HG02973 (cell line): Measurements from ENCODE around the gene FCHSD2.

Source experiments
- ATAC-seq: cut with Tn5 transposase; IDR thresholded peaks from one replicate; pipeline ENCODE4 v1.9.1; 2021; ENCODE audit warnings: moderate library complexity; ENCODE audit not compliant: unreplicated experiment

FCHSD2 gene

DNA sequence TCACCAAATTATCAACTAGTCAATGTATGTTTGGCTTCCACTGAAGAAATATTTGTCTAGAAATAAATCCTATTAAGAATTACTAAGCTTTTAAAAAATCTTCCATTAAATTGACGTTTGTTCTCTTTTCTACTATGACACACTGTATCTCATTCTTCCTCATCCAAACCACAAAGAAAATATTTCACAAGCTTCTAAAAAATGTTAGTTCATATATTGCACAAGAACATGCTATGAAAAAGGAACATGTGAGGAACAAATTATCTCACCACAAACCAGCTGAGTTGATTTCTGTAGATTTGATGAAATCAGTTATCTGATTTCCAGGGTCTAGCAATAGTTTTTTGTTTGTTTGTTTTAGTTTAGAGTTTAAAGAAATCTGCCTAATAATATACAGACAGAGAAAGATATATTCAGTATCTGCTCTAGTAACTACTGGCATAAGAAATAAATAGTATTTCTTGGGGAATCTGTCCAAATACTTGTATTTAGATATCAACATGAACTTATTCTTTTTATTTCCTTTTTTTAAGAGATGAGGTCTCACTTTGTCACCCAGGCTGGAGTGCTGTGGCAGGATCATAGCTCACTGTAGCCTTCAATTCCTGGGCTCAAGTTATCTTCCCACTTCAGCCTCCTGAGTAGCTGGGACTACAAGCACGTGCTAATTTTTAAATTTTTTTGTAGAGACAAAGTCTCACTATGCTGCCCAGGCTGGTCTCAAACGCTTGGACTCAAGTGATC, 166.2 kb downstream of the FCHSD2 start:
- no peak for ATAC-seq

DNA sequence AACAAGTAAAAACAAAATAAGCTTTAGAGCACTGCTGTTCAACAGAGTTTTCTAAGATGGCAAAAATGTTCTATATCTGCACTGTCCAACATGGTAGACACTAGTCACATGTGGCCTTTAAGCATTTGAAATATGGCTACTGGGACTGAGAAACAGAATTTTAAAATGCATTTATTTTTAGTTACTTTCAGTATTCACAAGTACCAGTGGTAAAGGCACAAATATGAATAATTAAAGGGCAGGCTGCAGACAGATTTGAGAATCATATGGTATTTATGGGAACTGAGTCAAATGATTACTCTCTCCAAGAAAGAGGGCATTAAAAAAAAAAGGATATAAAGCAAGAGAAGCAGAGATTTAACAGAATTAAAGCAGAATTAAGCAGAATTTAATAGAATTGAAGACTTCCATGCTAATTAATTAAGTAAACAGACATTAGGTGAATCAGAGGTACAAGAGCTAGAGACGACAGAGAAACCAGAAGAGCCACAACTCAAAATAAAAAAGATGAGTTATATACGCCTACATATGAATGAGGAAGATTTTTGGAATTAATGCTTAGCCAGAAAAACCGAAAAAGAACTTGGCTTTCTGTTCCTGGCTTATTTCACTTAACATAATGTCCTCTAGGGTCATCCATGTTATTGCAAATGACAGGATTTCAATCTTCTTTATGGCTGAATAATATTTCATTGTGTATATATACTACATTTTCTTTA, 167.5 kb downstream of the FCHSD2 start:
- no peak for ATAC-seq

DNA sequence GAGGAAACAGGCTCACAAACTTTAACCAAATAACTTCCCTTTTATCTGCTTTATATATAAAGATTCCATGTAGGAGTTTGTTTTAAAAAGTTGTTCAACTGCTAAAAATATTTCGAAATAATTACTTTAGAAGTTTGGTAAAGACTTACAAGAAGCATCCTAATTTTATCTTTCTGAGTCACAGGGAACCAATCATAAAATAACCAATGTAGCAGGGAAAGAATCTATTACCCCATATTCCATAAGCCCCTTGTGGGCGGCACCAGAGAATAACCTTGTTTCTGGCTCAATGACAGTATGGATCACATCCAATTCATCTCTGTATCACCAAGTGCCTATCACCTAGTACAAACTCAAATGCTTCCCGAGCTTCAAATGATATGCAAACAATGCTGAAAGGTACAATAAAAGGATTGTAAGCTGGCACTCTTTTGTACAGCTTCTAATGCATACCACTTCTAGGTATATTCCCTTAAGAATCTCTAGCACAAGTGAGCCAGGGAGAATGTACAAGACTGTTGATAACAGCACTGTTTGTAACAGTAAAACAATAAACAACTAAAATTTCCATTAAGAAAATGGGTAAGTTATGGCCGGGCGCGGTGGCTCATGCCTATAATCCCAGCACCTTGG, 169.5 kb downstream of the FCHSD2 start:
- no peak for ATAC-seq

DNA sequence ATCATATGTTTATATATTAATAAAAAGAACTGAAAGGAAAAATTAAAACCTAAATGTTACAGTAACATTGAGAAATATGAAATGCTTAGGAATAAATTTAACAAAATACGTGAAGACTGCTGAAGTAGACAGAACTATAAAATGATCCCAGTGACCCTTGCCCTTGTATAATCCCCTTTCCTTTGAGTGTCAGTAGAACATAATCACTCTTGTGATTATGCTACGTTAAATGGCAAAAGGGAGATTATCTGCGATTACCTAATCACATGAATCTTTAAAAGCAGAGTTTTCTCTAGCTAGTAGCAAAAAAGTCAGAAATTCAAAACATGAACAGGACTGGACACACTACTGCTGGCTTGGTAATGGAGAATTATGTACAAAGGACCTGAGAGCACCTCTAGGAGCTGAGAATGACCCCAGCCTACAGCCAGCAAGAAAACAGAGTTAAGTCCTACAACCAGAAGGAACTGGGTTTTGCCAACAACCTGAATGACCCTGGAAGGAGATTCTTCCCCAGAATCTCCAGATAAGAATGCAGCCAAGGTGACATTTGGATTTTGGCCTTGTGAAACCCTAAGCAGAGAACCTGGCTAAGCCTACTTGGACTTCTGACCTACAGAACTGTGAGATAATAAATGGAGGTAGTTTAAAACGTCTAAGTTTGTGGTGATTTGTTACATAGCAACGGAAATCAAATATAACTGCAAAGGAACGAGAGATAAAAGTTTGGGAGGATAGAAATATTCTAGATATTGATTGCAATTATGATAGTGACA, 170.7 kb downstream of the FCHSD2 start:
- ATAC-seq: no peak

DNA sequence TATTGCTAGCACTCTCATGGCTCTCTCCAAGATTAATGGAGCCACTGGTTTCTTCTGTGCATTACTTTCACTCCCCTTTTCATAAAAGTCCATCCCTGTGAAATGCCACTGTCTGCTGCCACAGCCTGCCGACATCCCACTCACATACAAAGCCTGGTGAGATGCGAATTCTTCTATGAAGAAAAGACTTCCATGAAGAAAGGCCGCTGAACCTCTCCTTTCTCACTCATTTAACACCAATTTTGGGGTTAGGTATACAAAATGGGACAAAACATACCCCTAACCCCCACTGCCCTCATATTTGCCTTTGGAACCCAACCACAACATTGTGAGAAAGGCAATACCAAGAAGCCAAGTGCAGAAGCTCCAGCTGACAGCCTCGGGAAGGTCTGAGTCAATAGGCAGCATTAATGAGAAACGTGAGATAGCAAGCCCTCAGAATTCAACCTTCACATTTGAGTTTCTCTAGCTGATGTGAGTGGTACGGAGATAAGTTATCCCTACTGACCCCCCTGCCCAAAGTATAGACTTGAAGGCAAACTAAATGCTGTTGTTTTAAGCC, 171.5 kb downstream of the FCHSD2 start:
- no peak for ATAC-seq

DNA sequence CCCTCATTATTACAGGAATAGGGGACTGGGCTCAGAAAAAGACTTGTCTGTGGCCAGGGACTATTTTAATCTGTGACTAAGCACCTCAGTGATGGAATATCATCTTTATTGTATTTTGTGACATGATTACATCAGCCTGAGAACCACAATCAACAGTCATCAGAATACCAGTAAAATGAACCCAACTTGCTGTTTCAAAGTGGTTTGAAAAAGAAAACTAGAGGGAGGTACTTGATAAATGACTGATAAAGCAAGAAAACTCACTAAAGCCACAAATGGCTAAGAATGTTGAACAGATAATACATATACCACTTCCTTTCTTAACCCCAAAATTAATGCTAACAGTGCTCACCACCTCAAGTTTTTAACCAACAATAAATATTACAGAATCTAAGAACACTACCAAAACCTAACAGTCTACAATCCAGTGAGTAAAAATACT, 172.2 kb downstream of the FCHSD2 start:
- ATAC-seq: peak; percentile 56

DNA sequence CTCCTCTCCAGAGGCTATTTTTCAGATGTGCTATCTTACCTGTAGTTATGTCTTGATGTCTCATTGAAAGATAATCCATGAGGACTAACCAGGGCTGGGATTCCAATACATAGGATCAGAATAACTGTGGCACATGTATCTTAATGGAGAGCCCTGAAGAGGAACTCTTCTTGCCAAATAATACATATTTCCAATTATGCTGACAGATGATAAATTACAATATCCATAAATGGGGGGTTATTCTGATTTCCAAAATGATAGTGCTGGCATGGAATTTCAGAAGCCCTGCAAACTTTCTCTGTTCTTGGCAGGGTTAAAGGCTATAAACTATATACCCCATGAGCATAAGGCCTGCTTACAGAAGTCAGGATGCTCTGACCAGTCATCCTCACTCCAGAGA, 173.7 kb downstream of the FCHSD2 start:
- no peak for ATAC-seq

DNA sequence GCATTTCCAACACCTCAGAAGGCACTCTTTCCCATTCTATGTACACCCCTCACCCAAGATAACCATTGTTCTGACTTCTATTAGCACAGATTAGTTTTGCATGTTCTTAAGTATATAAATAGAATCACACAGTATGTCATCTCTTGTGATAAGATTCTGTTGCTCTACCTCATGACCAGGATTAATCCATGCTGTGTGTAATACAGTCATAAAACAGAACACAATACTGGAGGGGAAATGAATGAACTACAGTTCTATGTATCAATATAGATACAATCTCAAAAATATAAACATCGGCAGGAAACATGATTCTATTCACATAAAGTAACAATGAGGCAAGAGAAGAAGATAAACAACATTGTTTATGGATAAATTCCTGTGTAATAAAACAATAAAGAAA, 176.4 kb downstream of the FCHSD2 start:
- ATAC-seq: no peak

DNA sequence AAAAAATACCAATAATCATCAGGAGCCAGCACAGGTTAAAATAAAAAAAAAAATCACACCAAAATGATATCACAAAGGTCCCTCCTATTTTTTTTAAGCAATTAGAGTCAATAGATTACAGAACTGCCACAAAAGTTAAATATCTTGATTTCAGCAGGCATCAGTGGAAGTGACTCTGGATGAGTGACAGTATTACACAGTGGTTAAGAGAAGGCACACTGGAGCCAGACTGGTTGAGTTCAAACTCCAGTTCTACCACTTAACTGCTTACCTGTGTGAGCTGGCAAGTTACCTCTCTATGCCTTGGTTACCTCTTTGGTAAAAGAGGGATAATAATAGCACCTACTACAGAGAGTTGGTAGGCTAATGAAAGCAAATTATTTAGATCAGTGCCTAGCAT, 179.4 kb downstream of the FCHSD2 start:
- no peak for ATAC-seq

DNA sequence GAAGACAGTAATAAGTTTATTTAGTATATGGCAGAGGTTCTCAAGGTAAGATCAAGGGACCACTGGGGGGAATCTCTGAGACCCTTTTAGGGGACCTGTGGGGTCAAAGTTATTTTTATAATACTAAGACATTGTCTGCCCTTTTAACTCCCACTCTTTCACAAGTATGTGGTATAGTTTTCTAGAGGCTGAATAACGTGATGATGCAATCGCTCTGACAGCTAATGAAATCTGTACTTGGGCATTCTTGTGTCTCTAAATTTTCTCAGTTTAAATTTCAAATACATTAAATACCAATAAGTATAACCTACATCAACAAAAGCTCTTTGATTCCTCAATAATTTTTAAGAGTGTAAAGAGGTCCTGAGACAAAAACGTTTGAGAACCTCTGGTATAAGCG, 180.0 kb downstream of the FCHSD2 start:
- no peak for ATAC-seq

DNA sequence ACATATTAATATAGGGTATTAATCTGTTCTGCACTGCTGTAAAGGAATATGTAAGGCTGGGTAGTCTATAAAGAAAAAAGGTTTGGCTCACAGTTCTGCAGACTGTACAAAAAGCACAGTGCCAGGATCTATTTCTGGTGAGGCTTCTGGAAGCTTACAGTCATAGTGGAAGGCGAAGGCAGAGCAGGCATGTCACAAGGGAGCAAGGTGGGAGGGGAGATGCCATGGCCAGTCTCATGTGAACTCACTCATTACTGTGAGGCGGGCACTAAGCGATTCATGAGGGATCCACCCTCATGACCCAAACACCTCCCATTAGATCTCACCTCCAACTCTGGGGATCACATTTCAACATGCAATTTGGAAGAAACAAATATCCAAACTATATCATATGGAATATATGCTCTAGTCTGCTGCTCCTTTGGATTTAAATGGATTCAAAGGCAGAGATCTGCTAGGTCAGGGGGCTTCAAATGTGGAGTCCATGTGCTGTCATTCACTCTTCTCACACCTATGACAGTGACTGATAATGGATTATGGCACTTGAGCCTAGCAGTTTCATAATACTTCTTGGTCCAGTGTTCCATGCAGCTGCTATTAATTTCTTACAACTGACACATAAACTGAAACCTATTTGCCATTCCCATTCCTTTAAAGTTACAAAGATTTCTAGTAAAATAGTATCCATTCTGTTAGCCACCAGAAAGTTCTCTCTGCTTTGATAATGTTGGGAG, 182.0 kb downstream of the FCHSD2 start:
- no peak for ATAC-seq

DNA sequence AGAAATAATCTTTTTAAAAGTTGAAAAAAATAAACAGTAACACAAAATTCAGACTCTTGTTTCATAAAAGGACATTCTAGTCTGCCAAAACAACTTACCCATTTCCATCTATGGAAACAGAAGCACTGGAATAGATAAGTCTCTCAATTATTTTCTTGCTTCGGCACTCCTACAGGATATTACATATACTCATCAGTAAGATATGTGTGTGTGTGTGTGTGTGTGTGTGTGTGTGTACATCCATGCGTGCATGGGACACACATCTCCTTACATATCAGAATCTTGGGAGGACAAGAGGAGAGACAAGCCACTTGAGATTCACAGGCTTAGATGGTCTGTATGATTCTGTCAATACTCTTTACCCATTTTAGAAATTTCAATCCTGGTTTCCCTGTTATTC, 183.3 kb downstream of the FCHSD2 start:
- no peak for ATAC-seq

DNA sequence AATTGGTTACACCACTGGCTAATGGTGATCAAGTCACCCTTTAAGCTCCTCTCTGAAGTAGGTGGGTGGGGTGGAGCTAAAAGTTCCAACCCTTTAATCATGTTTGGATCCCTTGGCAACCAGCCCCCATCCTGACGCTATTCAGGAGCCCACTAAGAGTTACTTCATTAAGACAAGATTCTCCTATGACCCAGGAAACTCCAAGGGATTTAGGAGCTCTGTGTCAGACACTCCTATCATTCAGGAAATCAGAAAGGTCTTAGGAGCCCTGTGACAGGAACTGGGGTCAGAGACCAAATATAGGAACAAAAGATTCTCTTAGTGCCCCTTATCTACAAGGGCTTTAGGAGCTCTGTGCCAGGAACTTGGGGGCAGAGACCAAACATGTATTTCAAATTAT, 186.7 kb downstream of the FCHSD2 start:
- no peak for ATAC-seq

DNA sequence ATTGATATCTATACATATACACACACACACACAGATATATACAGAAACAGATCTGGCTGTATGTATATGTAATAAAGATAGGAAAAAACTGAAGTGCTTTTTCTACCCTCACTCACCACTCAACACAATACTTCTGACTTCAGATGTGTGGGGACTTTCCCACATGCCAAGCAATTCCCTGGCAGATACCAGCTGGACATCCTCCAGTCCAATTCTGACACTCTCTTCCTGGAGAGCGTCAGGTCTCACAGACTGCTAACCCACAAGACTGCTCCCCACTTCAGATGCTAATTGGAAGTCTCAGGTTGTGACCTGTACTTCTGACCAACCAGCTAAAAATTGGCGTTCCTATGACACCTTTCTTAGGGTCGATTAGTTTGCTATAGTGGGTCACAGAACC, 187.3 kb downstream of the FCHSD2 start:
- ATAC-seq: no peak

DNA sequence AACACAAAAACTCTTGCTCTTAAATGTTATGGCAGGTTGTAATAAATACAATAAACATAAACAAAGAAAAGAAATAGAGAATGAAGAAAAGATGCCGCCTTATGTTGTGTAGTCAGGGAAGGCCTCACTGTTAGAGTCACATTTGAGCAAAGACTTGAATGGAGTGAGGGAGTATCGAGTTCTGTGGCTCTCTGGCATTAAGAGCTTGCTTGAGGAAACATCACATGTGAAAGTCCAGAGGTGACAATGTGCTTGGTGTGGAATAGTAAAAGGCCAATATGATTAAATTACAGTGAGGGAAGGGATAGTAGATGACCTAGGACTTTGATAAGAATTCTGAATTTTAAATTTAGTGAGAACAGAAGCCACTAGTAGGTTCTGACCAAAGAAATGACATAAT, 188.5 kb downstream of the FCHSD2 start:
- ATAC-seq: no peak

DNA sequence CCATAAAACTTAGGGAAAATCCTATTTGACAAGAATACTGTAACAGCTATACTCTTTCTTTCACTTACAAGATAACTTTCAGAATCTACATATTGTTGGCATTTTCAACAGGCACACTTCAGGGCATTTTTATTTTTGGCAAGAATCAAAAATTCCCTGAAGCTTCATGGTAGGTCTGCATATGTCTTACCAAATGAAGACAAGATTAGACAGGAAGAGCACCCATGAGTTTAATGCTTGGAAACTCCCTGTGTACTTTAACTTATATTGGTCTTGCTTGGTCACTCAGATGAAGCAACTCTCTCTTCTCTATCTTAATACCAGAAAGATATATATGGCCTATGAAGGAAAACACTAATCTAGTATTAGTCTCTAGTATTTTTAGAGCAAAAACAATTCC, 190.2 kb downstream of the FCHSD2 start:
- peak; percentile 51 for ATAC-seq

DNA sequence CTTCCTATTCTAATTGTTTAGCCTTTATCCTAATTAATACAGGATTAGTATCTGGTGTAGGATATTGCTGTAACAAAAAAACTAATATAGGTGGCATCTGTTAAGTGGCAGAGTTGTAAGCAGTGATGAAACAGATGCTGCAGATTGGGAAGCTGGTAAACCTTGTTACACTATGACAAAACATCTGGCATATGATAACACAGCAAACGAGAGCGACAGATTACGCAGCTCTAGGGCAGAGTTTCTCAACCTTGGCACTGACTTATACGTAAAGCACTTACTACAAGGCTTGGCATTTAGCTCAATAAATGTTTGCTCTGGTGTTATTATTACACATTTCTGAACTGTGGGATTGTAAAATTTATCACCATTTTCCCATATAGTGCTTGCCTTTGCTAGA, 190.9 kb downstream of the FCHSD2 start:
- no peak for ATAC-seq

DNA sequence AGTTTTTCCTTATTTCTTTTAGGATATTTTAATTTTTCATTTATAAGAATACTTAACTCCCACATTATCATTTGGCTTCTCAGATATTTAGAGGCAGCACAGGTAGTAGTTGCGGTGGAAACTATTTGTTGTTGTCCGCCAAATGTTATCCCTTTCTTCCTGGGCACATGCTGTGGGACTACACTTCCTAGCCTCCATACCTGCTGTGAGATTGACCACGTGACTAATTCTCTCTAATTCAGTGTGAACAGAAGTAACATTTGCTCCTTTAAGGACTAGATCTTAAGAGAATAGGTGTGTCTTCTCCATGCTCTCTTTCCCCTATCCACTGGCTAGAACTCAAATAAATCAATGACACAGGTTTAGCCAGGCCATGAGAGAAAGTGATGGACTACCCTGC, 191.4 kb downstream of the FCHSD2 start:
- ATAC-seq: no peak

DNA sequence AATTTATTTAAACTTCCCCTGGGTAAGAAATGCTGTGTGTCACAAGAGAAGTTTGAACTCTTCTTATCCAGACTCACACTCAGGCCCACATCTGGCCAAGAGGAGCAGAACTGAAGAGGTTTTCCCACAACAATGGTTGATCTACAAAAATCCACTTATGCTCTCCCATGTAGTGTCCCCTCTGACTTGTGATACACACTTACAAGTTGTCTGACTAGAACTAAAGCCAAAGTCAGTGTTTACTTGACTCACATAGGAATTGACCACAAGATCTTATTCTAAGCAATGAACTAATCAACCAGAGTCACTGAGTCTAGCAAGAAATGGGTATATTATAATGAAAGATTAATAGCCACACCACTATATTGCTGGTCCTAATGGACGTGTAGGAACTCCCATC, 194.9 kb downstream of the FCHSD2 start:
- ATAC-seq: no peak

DNA sequence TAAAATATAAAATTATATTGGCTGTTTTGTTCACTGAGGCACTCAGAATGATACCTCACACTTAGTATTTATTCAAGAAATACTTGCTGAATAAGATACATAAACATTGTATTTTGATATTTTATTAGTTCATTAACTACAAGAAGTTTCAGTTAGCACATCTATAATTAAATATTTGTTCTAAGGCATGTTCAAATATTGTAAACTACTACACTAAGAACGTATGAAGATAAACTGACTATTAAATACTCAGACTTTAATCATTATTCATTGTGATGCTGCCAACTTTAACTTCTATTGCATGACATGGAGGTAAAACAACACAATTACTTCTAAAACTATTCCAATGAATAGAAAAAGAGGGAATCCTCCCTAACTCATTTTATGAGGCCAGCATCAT, 198.5 kb downstream of the FCHSD2 start:
- no peak for ATAC-seq
